IPS-20b (cell line): ENCODE results near the gene DNMT3B.

Experiments used
- H3K27ac ChIP-seq: one replicate; pipeline ENCODE4 v1.5.1; 2013; ENCODE audit warnings: low read length
- H3K27me3 ChIP-seq: 2 replicates; pipeline ENCODE4 v1.6.1; 2013; ENCODE audit warnings: mild to moderate bottlenecking, low read length, inconsistent platforms; ENCODE audit not compliant: insufficient read depth
- H3K36me3 ChIP-seq: 2 replicates; pipeline ENCODE4 v1.6.1; 2013; ENCODE audit warnings: low read depth, mild to moderate bottlenecking, inconsistent platforms, low read length, moderate library complexity; ENCODE audit not compliant: insufficient read depth
- H3K4me1 ChIP-seq: 2 replicates; pipeline ENCODE4 v1.6.1; 2013; ENCODE audit warnings: mild to moderate bottlenecking, control low read depth, inconsistent platforms, low read length, moderate library complexity; ENCODE audit not compliant: insufficient read depth
- H3K4me3 ChIP-seq: 2 replicates; pipeline ENCODE4 v1.5.1; 2013; ENCODE audit warnings: mild to moderate bottlenecking, low read length, inconsistent platforms
- H3K9ac ChIP-seq: 2 replicates; pipeline ENCODE4 v1.6.1; 2013; ENCODE audit warnings: low read depth, mild to moderate bottlenecking, inconsistent platforms, low read length, moderate library complexity
- H3K9me3 ChIP-seq: 2 replicates; pipeline ENCODE4 v1.6.1; 2013; ENCODE audit warnings: mild to moderate bottlenecking, low read depth, low read length, inconsistent platforms; ENCODE audit not compliant: insufficient read depth

The DNMT3B gene

GRCh38 chr20:32819992-32820697 lies 58.0 kb downstream of the DNMT3B start:
- Histone ChIP-seq H3K27me3 (no peaks in the 10 kb centered on the region), H3K4me3 (peak overlapping the region; percentile 88), H3K27ac (peak overlapping the region; percentile 82), H3K9ac (peak overlapping the region; percentile 87), H3K9me3 (no peaks in the 10 kb centered on the region), H3K4me1 (peaks cover 13% of the 10 kb centered on the region), H3K36me3 (peaks cover 8% of the 10 kb centered on the region; the same call in 1 of the 2 replicates)

- peaks cover 13% of the 10 kb centered on the region for H3K4me1 ChIP-seq
- H3K27me3 ChIP-seq: no peaks in the 10 kb centered on the region
- peak overlapping the region; percentile 82 for H3K27ac ChIP-seq
- peaks cover 11% of the 10 kb centered on the region for H3K36me3 ChIP-seq
- H3K4me3 ChIP-seq: peak overlapping the region; percentile 88
- H3K9ac ChIP-seq: peak overlapping the region; percentile 87
- H3K9me3 ChIP-seq: no peaks in the 10 kb centered on the region
Measured at GRCh38 chr20:32820698-32821377, 58.7 kb downstream of the DNMT3B start.

GRCh38 chr20:32822225-32822624 lies 60.0 kb downstream of the DNMT3B start:
- Histone ChIP-seq H3K4me3 (no peak overlapping the region), H3K36me3 (peaks cover 24% of the 10 kb centered on the region), H3K9ac (no peak overlapping the region; the same call in 1 of the 2 replicates)

GRCh38 chr20:32823078-32823477 lies 60.9 kb downstream of the DNMT3B start:
- H3K4me3 ChIP-seq: no peak overlapping the region
- H3K4me1 ChIP-seq: peaks cover 13% of the 10 kb centered on the region
- H3K27me3 ChIP-seq: no peaks in the 10 kb centered on the region
- no peak overlapping the region for H3K27ac ChIP-seq
- H3K36me3 ChIP-seq: peaks cover 33% of the 10 kb centered on the region
- 0 out of 2 replicates have a peak overlapping the region, but pooled peaks have one; percentile 39 for H3K9ac ChIP-seq
- no peaks in the 10 kb centered on the region for H3K9me3 ChIP-seq

More at GRCh38 chr20:32822225-32822624, 60.0 kb downstream of the DNMT3B start:
- no peak overlapping the region for H3K27ac ChIP-seq
- H3K9me3 ChIP-seq: no peaks in the 10 kb centered on the region
- H3K27me3 ChIP-seq: no peaks in the 10 kb centered on the region
- peaks cover 13% of the 10 kb centered on the region for H3K4me1 ChIP-seq

GRCh38 chr20:32823737-32824588 lies 61.8 kb downstream of the DNMT3B start:
- Histone ChIP-seq H3K27me3 (no peaks in the 10 kb centered on the region), H3K9ac (no peak overlapping the region), H3K27ac (no peak overlapping the region), H3K4me1 (peaks cover 13% of the 10 kb centered on the region), H3K9me3 (no peaks in the 10 kb centered on the region), H3K4me3 (no peak overlapping the region), H3K36me3 (peaks cover 41% of the 10 kb centered on the region)

- Histone ChIP-seq H3K27ac (no peak overlapping the region), H3K9ac (no peak overlapping the region), H3K4me1 (no peaks in the 10 kb centered on the region), H3K36me3 (peaks cover 65% of the 10 kb centered on the region), H3K9me3 (no peaks in the 10 kb centered on the region), H3K27me3 (no peaks in the 10 kb centered on the region), H3K4me3 (no peak overlapping the region)
Measured at GRCh38 chr20:32828029-32828680, 66.0 kb downstream of the DNMT3B start.

- H3K4me3 ChIP-seq: no peak overlapping the region
- no peaks in the 10 kb centered on the region for H3K27me3 ChIP-seq
- H3K9me3 ChIP-seq: no peaks in the 10 kb centered on the region
- peaks cover 78% of the 10 kb centered on the region for H3K36me3 ChIP-seq
- no peak overlapping the region for H3K9ac ChIP-seq
- no peak overlapping the region for H3K27ac ChIP-seq
- no peaks in the 10 kb centered on the region for H3K4me1 ChIP-seq
Measured at GRCh38 chr20:32829311-32830005, 67.3 kb downstream of the DNMT3B start.

- Histone ChIP-seq H3K9me3 (no peaks in the 10 kb centered on the region), H3K36me3 (peaks cover 87% of the 10 kb centered on the region), H3K4me1 (no peaks in the 10 kb centered on the region), H3K27ac (no peak overlapping the region), H3K9ac (no peak overlapping the region), H3K4me3 (no peak overlapping the region), H3K27me3 (no peaks in the 10 kb centered on the region)
Measured at GRCh38 chr20:32830437-32830836, 68.3 kb downstream of the DNMT3B start.

- Histone ChIP-seq H3K4me3 (no peak overlapping the region), H3K9ac (no peak overlapping the region), H3K27ac (no peak overlapping the region), H3K9me3 (no peaks in the 10 kb centered on the region), H3K36me3 (peaks cover 87% of the 10 kb centered on the region), H3K27me3 (no peaks in the 10 kb centered on the region), H3K4me1 (no peaks in the 10 kb centered on the region)
Measured at GRCh38 chr20:32831982-32832381, 69.8 kb downstream of the DNMT3B start.

GRCh38 chr20:32832664-32833063 lies 70.5 kb downstream of the DNMT3B start:
- no peaks in the 10 kb centered on the region for H3K4me1 ChIP-seq
- no peak overlapping the region for H3K4me3 ChIP-seq
- H3K36me3 ChIP-seq: peaks cover 87% of the 10 kb centered on the region

GRCh38 chr20:32834972-32835371 lies 72.8 kb downstream of the DNMT3B start:
- H3K27ac ChIP-seq: no peak overlapping the region
- no peak overlapping the region for H3K4me3 ChIP-seq
- no peaks in the 10 kb centered on the region for H3K9me3 ChIP-seq
- H3K4me1 ChIP-seq: no peaks in the 10 kb centered on the region
- H3K36me3 ChIP-seq: peaks cover 88% of the 10 kb centered on the region
- H3K9ac ChIP-seq: no peak overlapping the region
- H3K27me3 ChIP-seq: no peaks in the 10 kb centered on the region

More at GRCh38 chr20:32832664-32833063, 70.5 kb downstream of the DNMT3B start:
- Histone ChIP-seq H3K9me3 (no peaks in the 10 kb centered on the region), H3K9ac (no peak overlapping the region), H3K27ac (no peak overlapping the region), H3K27me3 (no peaks in the 10 kb centered on the region)
